ENCODE data around the gene THY1.

DNA sequence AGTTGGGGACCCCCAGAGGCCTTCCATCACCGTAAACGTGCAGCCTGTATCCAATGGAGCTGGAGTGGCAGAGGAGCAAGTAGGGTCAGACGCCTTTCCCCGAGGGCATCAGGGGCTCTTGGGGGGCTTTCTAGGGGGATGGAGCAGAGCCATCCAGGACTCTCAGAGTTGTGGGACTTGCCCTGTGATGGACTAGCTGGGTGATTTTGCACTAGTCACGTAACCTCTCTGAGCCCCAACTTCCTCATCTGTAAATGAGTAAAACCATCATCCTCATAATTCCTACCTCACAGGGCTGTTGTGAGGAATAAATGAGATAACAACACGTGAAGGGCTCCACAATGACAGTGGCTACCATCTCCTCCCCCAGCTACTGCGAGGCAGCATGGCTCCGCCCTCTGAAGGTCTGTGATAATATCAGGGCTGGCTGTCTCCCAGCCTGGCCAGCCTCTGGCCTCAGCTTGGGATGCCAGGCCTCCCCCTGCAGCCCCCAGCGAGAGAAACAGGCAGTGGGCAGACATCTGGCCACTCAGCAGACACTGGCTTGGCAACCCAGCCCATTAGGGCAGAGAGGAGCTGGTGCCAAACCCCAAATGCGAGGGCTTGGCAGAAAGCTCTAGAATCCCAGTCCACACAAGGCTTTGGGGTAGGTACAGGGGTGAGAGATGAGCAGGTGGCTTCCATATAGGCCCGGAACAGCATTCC lies 48.2 kb downstream of the THY1 start:
- no peak for TF ChIP-seq CTCF (optimal IDR thresholded peaks at IDR 0.05 in 1 of 3, IDR thresholded peaks at IDR 0.05 in 1 of 3, conservative IDR thresholded peaks at IDR 0.05 in 1 of 3; ENCODE audit: extremely low read depth in 1 of 3, insufficient read depth in 2 of 3, low read length in 3 of 3)
- no peak for TF ChIP-seq EZH2 (IDR thresholded peaks at IDR 0.05; ENCODE audit: low read length)

Measured in keratinocyte (primary cell).